Choroid plexus epithelial cell (primary cell): ENCODE measurements around the gene MOV10L1.

ENCODE experiments used
- DNase-seq: peaks from one replicate; pipeline ENCODE4 v3.0.0-alpha.2; 2010; ENCODE audit warnings: low read depth
- H3K4me3 ChIP-seq: 2 replicates; pipeline ENCODE4 v1.5.1; 2011; ENCODE audit warnings: low read depth, mild to moderate bottlenecking, control low read depth, low read length, moderate library complexity
- CTCF ChIP-seq: conservative IDR thresholded peaks from 2 replicates; pipeline ENCODE4 v1.5.1; 2011; ENCODE audit warnings: low read depth, mild to moderate bottlenecking, control low read depth, inconsistent platforms, low read length, moderate library complexity

Gene MOV10L1

GRCh38 chr22:50067244-50067643 lies 22.6 kb upstream of the MOV10L1 start:
- no peak overlapping the region for H3K4me3 ChIP-seq
- TF ChIP-seq CTCF = no peak
- DNase-seq = no peak

- no peak for DNase-seq
- TF ChIP-seq CTCF = no peak
- H3K4me3 ChIP-seq = no peak overlapping the region
Measured at GRCh38 chr22:50068096-50068495, 21.7 kb upstream of the MOV10L1 start.

GRCh38 chr22:50070366-50070765 lies 19.4 kb upstream of the MOV10L1 start:
- no peak for DNase-seq
- no peak for TF ChIP-seq CTCF
- H3K4me3 ChIP-seq = no peak overlapping the region

DNA sequence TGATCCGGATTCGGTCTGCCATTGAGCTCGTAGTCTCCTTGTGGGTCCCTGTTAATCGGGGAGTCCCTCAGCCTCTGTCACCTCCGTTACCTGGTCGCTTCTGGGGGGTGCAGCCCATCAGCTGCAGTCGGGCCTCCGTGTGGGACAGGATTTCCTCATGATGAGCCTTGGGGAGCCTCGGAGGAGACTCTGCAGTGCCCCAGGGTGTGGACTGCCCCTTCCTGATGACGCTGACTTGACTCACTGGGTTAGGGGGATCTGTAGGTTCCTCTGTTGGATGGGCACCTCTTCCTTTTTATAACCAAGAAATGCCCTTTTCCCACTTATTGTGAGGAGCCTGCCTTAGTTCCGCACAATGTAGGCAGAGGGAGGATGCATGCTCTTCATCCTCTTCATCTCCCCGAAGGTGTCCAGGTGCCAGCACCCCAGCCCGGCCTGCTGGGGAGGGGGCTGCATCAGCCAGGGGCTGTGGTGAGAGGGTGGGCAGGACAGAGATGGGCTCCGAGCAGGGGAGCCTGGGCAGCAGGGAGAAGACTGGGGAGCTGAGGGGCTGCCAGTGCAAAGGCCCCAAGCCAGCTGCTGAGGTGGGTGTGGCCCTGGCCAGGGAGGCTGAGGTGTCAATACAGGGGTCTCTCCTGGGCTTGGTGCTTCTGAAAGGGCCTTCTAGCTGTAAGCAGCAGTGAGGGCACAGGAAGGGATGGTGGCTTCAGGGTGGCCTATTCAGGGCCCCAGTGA lies 18.2 kb upstream of the MOV10L1 start:
- DNase-seq = no peak
- no peak overlapping the region for H3K4me3 ChIP-seq
- no peak for TF ChIP-seq CTCF

DNA sequence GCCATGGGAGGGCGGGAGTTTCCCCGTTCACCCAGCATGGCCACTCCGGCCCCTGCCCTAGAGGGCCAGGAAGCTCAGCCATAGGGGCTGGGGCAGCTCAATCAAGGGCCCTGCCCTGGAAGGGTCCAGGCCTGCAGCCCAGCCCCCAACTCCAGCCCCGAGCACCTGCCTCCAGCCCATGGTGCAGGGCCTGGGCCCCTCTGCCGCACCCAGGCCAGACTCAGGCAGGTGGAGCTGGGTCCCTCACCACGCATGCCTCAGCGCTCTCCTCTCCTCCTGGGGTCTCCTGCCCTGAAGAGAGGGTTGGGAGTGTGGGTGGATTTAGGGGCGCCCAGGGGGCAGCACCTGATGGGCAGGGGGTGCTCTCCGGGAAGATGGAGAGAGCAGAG lies 17.6 kb upstream of the MOV10L1 start:
- TF ChIP-seq CTCF = no peak
- H3K4me3 ChIP-seq = no peak overlapping the region
- DNase-seq = no peak

- no peak for TF ChIP-seq CTCF
- no peak overlapping the region for H3K4me3 ChIP-seq
- no peak for DNase-seq
Measured at GRCh38 chr22:50072714-50073538, 16.9 kb upstream of the MOV10L1 start.
